ENCODE data around the gene PELI1.

Gene PELI1

GRCh38 chr2:64144057-64145013, at the start of gene PELI1:
Gene PELI1, minus strand, starts transcription at chr2:64144420. Its CDS starts 36,110 bp downstream, at chr2:64108310.
- H3K4me1 ChIP-seq (ENCODE audit: control insufficient read depth, insufficient read depth, low read length, unreplicated experiment), result peaks cover 22% of the 10 kb centered on the region

GRCh38 chr2:64193491-64193890, 49.3 kb upstream of the PELI1 start:
- Histone ChIP-seq H3K27ac (ENCODE audit: low read depth, low read length) (no peak overlapping the region), H2AFZ (ENCODE audit: low read length, unreplicated experiment) (no peak overlapping the region), H3K4me3 (ENCODE audit: low read depth, low read length) (no peak overlapping the region), H3K4me1 (ENCODE audit: control insufficient read depth, insufficient read depth, low read length, unreplicated experiment) (no peaks in the 10 kb centered on the region), H3K36me3 (ENCODE audit: insufficient read depth, low read length) (no peaks in the 10 kb centered on the region), H3K79me2 (ENCODE audit: control insufficient read depth, insufficient read depth, low read length, unreplicated experiment) (no peaks in the 10 kb centered on the region), H3K27me3 (ENCODE audit: insufficient read depth, low read length) (peaks cover 10% of the 10 kb centered on the region; the same call in 1 of the 2 replicates)

More at GRCh38 chr2:64144057-64145013, at the start of gene PELI1:
- Histone ChIP-seq H3K79me2 (ENCODE audit: control insufficient read depth, insufficient read depth, low read length, unreplicated experiment) (peaks cover 38% of the 10 kb centered on the region), H2AFZ (ENCODE audit: low read length, unreplicated experiment) (peak within 1 kb of the TSS; percentile 92), H3K27me3 (ENCODE audit: insufficient read depth, low read length) (no peaks in the 10 kb centered on the region), H3K36me3 (ENCODE audit: insufficient read depth, low read length) (no peaks in the 10 kb centered on the region), H3K27ac (ENCODE audit: low read depth, low read length) (peak within 1 kb of the TSS; percentile 57; the same call in 1 of the 2 replicates), H3K4me3 (ENCODE audit: low read depth, low read length) (peak within 1 kb of the TSS; percentile 94)

- Histone ChIP-seq H3K4me1 (ENCODE audit: control insufficient read depth, insufficient read depth, low read length, unreplicated experiment) (no peaks in the 10 kb centered on the region), H2AFZ (ENCODE audit: low read length, unreplicated experiment) (no peak overlapping the region)
These were observed 48.5 kb upstream of the PELI1 start for GRCh38 chr2:64192664-64193105.

GRCh38 chr2:64192125-64192479, 47.9 kb upstream of the PELI1 start:
- Histone ChIP-seq H3K27me3 (ENCODE audit: insufficient read depth, low read length) (peaks cover 7% of the 10 kb centered on the region; the same call in 1 of the 2 replicates), H3K4me3 (ENCODE audit: low read depth, low read length) (no peak overlapping the region)

More at GRCh38 chr2:64192664-64193105, 48.5 kb upstream of the PELI1 start:
- Histone ChIP-seq H3K79me2 (ENCODE audit: control insufficient read depth, insufficient read depth, low read length, unreplicated experiment) (no peaks in the 10 kb centered on the region), H3K36me3 (ENCODE audit: insufficient read depth, low read length) (no peaks in the 10 kb centered on the region), H3K4me3 (ENCODE audit: low read depth, low read length) (no peak overlapping the region), H3K27me3 (ENCODE audit: insufficient read depth, low read length) (peaks cover 10% of the 10 kb centered on the region; the same call in 1 of the 2 replicates), H3K27ac (ENCODE audit: low read depth, low read length) (no peak overlapping the region)

GRCh38 chr2:64189586-64189985, 45.4 kb upstream of the PELI1 start:
- Histone ChIP-seq H3K4me1 (ENCODE audit: control insufficient read depth, insufficient read depth, low read length, unreplicated experiment) (no peaks in the 10 kb centered on the region), H3K27me3 (ENCODE audit: insufficient read depth, low read length) (peaks cover 18% of the 10 kb centered on the region), H3K4me3 (ENCODE audit: low read depth, low read length) (no peak overlapping the region), H3K79me2 (ENCODE audit: control insufficient read depth, insufficient read depth, low read length, unreplicated experiment) (no peaks in the 10 kb centered on the region), H3K36me3 (ENCODE audit: insufficient read depth, low read length) (no peaks in the 10 kb centered on the region), H3K27ac (ENCODE audit: low read depth, low read length) (no peak overlapping the region), H2AFZ (ENCODE audit: low read length, unreplicated experiment) (no peak overlapping the region)

More at GRCh38 chr2:64192125-64192479, 47.9 kb upstream of the PELI1 start:
- Histone ChIP-seq H2AFZ (ENCODE audit: low read length, unreplicated experiment) (no peak overlapping the region), H3K4me1 (ENCODE audit: control insufficient read depth, insufficient read depth, low read length, unreplicated experiment) (no peaks in the 10 kb centered on the region), H3K27ac (ENCODE audit: low read depth, low read length) (no peak overlapping the region), H3K36me3 (ENCODE audit: insufficient read depth, low read length) (no peaks in the 10 kb centered on the region), H3K79me2 (ENCODE audit: control insufficient read depth, insufficient read depth, low read length, unreplicated experiment) (no peaks in the 10 kb centered on the region)

- no peak overlapping the region for H3K27ac ChIP-seq (ENCODE audit: low read depth, low read length)
- no peaks in the 10 kb centered on the region for H3K79me2 ChIP-seq (ENCODE audit: control insufficient read depth, insufficient read depth, low read length, unreplicated experiment)
- H3K4me3 ChIP-seq (ENCODE audit: low read depth, low read length), result no peak overlapping the region
- no peaks in the 10 kb centered on the region for H3K36me3 ChIP-seq (ENCODE audit: insufficient read depth, low read length)
- peaks cover 18% of the 10 kb centered on the region for H3K27me3 ChIP-seq (ENCODE audit: insufficient read depth, low read length)
- H3K4me1 ChIP-seq (ENCODE audit: control insufficient read depth, insufficient read depth, low read length, unreplicated experiment), result no peaks in the 10 kb centered on the region
- H2AFZ ChIP-seq (ENCODE audit: low read length, unreplicated experiment), result no peak overlapping the region
These were observed 44.9 kb upstream of the PELI1 start for GRCh38 chr2:64189167-64189566.

GRCh38 chr2:64186699-64187605, 42.7 kb upstream of the PELI1 start:
- no peak overlapping the region for H3K27ac ChIP-seq (ENCODE audit: low read depth, low read length)
- H3K4me1 ChIP-seq (ENCODE audit: control insufficient read depth, insufficient read depth, low read length, unreplicated experiment), result no peaks in the 10 kb centered on the region
- no peak overlapping the region for H3K4me3 ChIP-seq (ENCODE audit: low read depth, low read length)
- no peak overlapping the region for H2AFZ ChIP-seq (ENCODE audit: low read length, unreplicated experiment)
- H3K79me2 ChIP-seq (ENCODE audit: control insufficient read depth, insufficient read depth, low read length, unreplicated experiment), result no peaks in the 10 kb centered on the region
- peaks cover 14% of the 10 kb centered on the region for H3K27me3 ChIP-seq (ENCODE audit: insufficient read depth, low read length)
- no peaks in the 10 kb centered on the region for H3K36me3 ChIP-seq (ENCODE audit: insufficient read depth, low read length)

- Histone ChIP-seq H2AFZ (ENCODE audit: low read length, unreplicated experiment) (no peak overlapping the region), H3K4me1 (ENCODE audit: control insufficient read depth, insufficient read depth, low read length, unreplicated experiment) (no peaks in the 10 kb centered on the region), H3K4me3 (ENCODE audit: low read depth, low read length) (no peak overlapping the region), H3K27ac (ENCODE audit: low read depth, low read length) (no peak overlapping the region), H3K27me3 (ENCODE audit: insufficient read depth, low read length) (peaks cover 5% of the 10 kb centered on the region), H3K79me2 (ENCODE audit: control insufficient read depth, insufficient read depth, low read length, unreplicated experiment) (no peaks in the 10 kb centered on the region), H3K36me3 (ENCODE audit: insufficient read depth, low read length) (no peaks in the 10 kb centered on the region)
These were observed 35.5 kb upstream of the PELI1 start for GRCh38 chr2:64179582-64180321.

GRCh38 chr2:64177315-64177714, 33.1 kb upstream of the PELI1 start:
- H3K4me1 ChIP-seq (ENCODE audit: control insufficient read depth, insufficient read depth, low read length, unreplicated experiment), result no peaks in the 10 kb centered on the region
- no peak overlapping the region for H2AFZ ChIP-seq (ENCODE audit: low read length, unreplicated experiment)
- no peak overlapping the region for H3K4me3 ChIP-seq (ENCODE audit: low read depth, low read length)
- H3K79me2 ChIP-seq (ENCODE audit: control insufficient read depth, insufficient read depth, low read length, unreplicated experiment), result no peaks in the 10 kb centered on the region
- no peaks in the 10 kb centered on the region for H3K36me3 ChIP-seq (ENCODE audit: insufficient read depth, low read length)
- H3K27me3 ChIP-seq (ENCODE audit: insufficient read depth, low read length), result peaks cover 5% of the 10 kb centered on the region; the same call in 1 of the 2 replicates
- H3K27ac ChIP-seq (ENCODE audit: low read depth, low read length), result no peak overlapping the region
